H9 (cell line): ENCODE data around the gene OVAAL. TPM values are rescaled to one million over a fixed set of nuclear protein-coding genes. Genes with fewer than 3 reads are reported as not detected.

Experiments
- DNase-seq: peaks from one replicate; pipeline ENCODE4 v3.0.0-alpha.2; 2017
- H2AFZ ChIP-seq: one replicate; pipeline ENCODE4 v1.6.1; 2013; ENCODE audit warnings: mild to moderate bottlenecking, low read length, control low read depth, moderate library complexity
- H2AK5ac ChIP-seq: 2 replicates; pipeline ENCODE4 v1.6.1; 2013; ENCODE audit warnings: low read length, control low read depth, mixed read lengths; ENCODE audit not compliant: insufficient read length
- H2BK120ac ChIP-seq: one replicate; pipeline ENCODE4 v1.6.1; 2013; ENCODE audit warnings: low read depth, mild to moderate bottlenecking, low read length, control low read depth, inconsistent platforms; ENCODE audit not compliant: poor library complexity, severe bottlenecking
- H2BK12ac ChIP-seq: 2 replicates; pipeline ENCODE4 v1.6.1; 2013; ENCODE audit warnings: low read length, control low read depth, mixed read lengths, low read depth; ENCODE audit not compliant: insufficient read length
- H2BK15ac ChIP-seq: 2 replicates; pipeline ENCODE4 v1.6.1; 2013; ENCODE audit warnings: low read depth, low read length, control low read depth
- H2BK20ac ChIP-seq: one replicate; pipeline ENCODE4 v1.6.1; 2013; ENCODE audit warnings: low read depth, mild to moderate bottlenecking, low read length, control low read depth, inconsistent platforms; ENCODE audit not compliant: poor library complexity, severe bottlenecking
- H2BK5ac ChIP-seq: 2 replicates; pipeline ENCODE4 v1.6.1; 2013; ENCODE audit warnings: low read length, control low read depth, mixed read lengths; ENCODE audit not compliant: insufficient read length
- H3K14ac ChIP-seq: 2 replicates; pipeline ENCODE4 v1.6.1; 2013; ENCODE audit warnings: low read length, control low read depth; ENCODE audit not compliant: insufficient read depth
- H3K18ac ChIP-seq: 2 replicates; pipeline ENCODE4 v1.6.1; 2013; ENCODE audit warnings: low read depth, mild to moderate bottlenecking, mixed read lengths, low read length, control low read depth; ENCODE audit not compliant: insufficient read length
- H3K23ac ChIP-seq: 2 replicates; pipeline ENCODE4 v1.6.1; 2013; ENCODE audit warnings: low read length, control low read depth, mixed read lengths, low read depth; ENCODE audit not compliant: insufficient read length
- H3K23me2 ChIP-seq: 2 replicates; pipeline ENCODE4 v1.6.1; 2013; ENCODE audit warnings: low read depth, mild to moderate bottlenecking, mixed read lengths, low read length, control low read depth; ENCODE audit not compliant: insufficient read length, poor library complexity, severe bottlenecking
- H3K27ac ChIP-seq: 2 replicates; pipeline ENCODE4 v1.5.1; 2013; ENCODE audit warnings: low read length, control low read depth, mixed read lengths, low read depth; ENCODE audit not compliant: insufficient read length
- H3K27me3 ChIP-seq: 2 replicates; pipeline ENCODE4 v1.6.1; 2013; ENCODE audit warnings: low read length, control low read depth, inconsistent platforms; ENCODE audit not compliant: insufficient read depth
- H3K4ac ChIP-seq: 2 replicates; pipeline ENCODE4 v1.6.1; 2013; ENCODE audit warnings: low read depth, mild to moderate bottlenecking, control low read depth, inconsistent platforms, low read length, moderate library complexity
- H3K4me1 ChIP-seq: 2 replicates; pipeline ENCODE4 v1.6.1; 2013; ENCODE audit warnings: low read length, control low read depth, inconsistent platforms; ENCODE audit not compliant: insufficient read depth
- H3K4me2 ChIP-seq: 2 replicates; pipeline ENCODE4 v1.6.1; 2013; ENCODE audit warnings: low read length, control low read depth, mixed read lengths; ENCODE audit not compliant: insufficient read length, insufficient read depth
- H3K56ac ChIP-seq: 2 replicates; pipeline ENCODE4 v1.6.1; 2013; ENCODE audit warnings: low read depth, mild to moderate bottlenecking, mixed read lengths, low read length, control low read depth; ENCODE audit not compliant: insufficient read length
- H3K79me1 ChIP-seq: 2 replicates; pipeline ENCODE4 v1.6.1; 2013; ENCODE audit warnings: low read depth, mild to moderate bottlenecking, moderate library complexity, low read length, control low read depth, inconsistent platforms; ENCODE audit not compliant: insufficient read depth, poor library complexity, severe bottlenecking
- H3K79me2 ChIP-seq: 2 replicates; pipeline ENCODE4 v1.6.1; 2013; ENCODE audit warnings: low read length, control low read depth, inconsistent platforms; ENCODE audit not compliant: insufficient read depth
- H3K9ac ChIP-seq: 2 replicates; pipeline ENCODE4 v1.6.1; 2013; ENCODE audit warnings: low read length, control low read depth, mixed read lengths; ENCODE audit not compliant: insufficient read length; ENCODE audit errors: extremely low read depth
- H3K9me3 ChIP-seq: one replicate; pipeline ENCODE4 v1.6.1; 2013; ENCODE audit warnings: low read depth, low read length, inconsistent platforms; ENCODE audit not compliant: control insufficient read depth
- H3T11ph ChIP-seq: one replicate; pipeline ENCODE4 v1.6.1; 2013; ENCODE audit warnings: mild to moderate bottlenecking, low read length, control low read depth, inconsistent platforms
- H4K20me1 ChIP-seq: one replicate; pipeline ENCODE4 v1.6.1; 2013; ENCODE audit not compliant: control insufficient read depth, insufficient read length, insufficient read depth
- H4K5ac ChIP-seq: 2 replicates; pipeline ENCODE4 v1.6.1; 2013; ENCODE audit warnings: low read depth, mild to moderate bottlenecking, mixed read lengths, low read length, control low read depth; ENCODE audit not compliant: insufficient read length
- H4K8ac ChIP-seq: replicated peaks from 2 replicates; pipeline ENCODE4 v1.6.1; 2013; ENCODE audit warnings: low read length, control low read depth, mixed read lengths, low read depth; ENCODE audit not compliant: insufficient read length
- H4K91ac ChIP-seq: 2 replicates; pipeline ENCODE4 v1.6.1; 2013; ENCODE audit warnings: low read depth, mild to moderate bottlenecking, moderate library complexity, mixed read lengths, low read length, control low read depth; ENCODE audit not compliant: insufficient read length
- H3K27ac Mint-ChIP-seq, 3 experiments: 2 replicates in 2 of 3; 3 replicates in 1 of 3; pipeline ENCODE4 v1.8.0; 2020 to 2021; ENCODE audit warnings: mixed read lengths in 3 of 3, mild to moderate bottlenecking in 1 of 3, moderate library complexity in 1 of 3
- H3K27me3 Mint-ChIP-seq: 2 replicates; pipeline ENCODE4 v1.8.0; 2021; ENCODE audit warnings: low read depth, mild to moderate bottlenecking, moderate library complexity, mixed read lengths
- H3K36me3 Mint-ChIP-seq, 3 experiments: 2 replicates in 2 of 3; 3 replicates in 1 of 3; pipeline ENCODE4 v1.8.0; 2020 to 2021; ENCODE audit warnings: low read depth in 3 of 3, mixed read lengths in 3 of 3; ENCODE audit not compliant: insufficient read depth in 1 of 3
- H3K4me1 Mint-ChIP-seq, 2 experiments: 2 replicates each; pipeline ENCODE4 v1.8.0; 2020; ENCODE audit warnings: mixed read lengths in 2 of 2
- H3K4me3 Mint-ChIP-seq, 2 experiments: 2 replicates in 1 of 2; 3 replicates in 1 of 2; pipeline ENCODE4 v1.8.0; 2020 to 2021; ENCODE audit warnings: mild to moderate bottlenecking in 2 of 2, mixed read lengths in 2 of 2, moderate library complexity in 1 of 2
- H3K9me3 Mint-ChIP-seq, 2 experiments: 2 replicates in 1 of 2; 3 replicates in 1 of 2; pipeline ENCODE4 v1.8.0; 2020; ENCODE audit warnings: mild to moderate bottlenecking in 2 of 2, mixed read lengths in 2 of 2, moderate library complexity in 1 of 2
- CTCF ChIP-seq: fragments of 200-600 bp; sonication (generic); conservative IDR thresholded peaks from 3 replicates; pipeline ENCODE4 v1.8.0; 2021; ENCODE audit warnings: antibody characterized with exemption, mild to moderate bottlenecking
- WGBS: extraction: QIAGEN DNeasy Blood & Tissue Kit; methylation state at CpG from one replicate; pipeline ENCODE4 v1.1.7; 2013; ENCODE audit warnings: missing lambda C conversion rate, low lambda C conversion rate, mixed read lengths; ENCODE audit not compliant: insufficient read length; ENCODE audit errors: extremely low coverage; 5-methylcytosine and 5-hydroxymethylcytosine counted together
- total RNA-seq: library from RNA; stranded (reverse); gene quantifications from 2 replicates; pipeline ENCODE4 v1.2.1, GENCODE V29; 2021

Gene OVAAL
- total RNA-seq, 1 experiment from 2014 or later = not detected

- H3K23ac ChIP-seq = no peak overlapping the region
These were observed 56.9 kb downstream of the OVAAL start for GRCh38 chr1:180615493-180616290.

More at GRCh38 chr1:180615493-180616290, 56.9 kb downstream of the OVAAL start:
- Histone ChIP-seq H3K9me3 (no peaks in the 10 kb centered on the region), H3K27ac (no peak overlapping the region), H4K8ac (no peak overlapping the region), H3K79me2 (no peaks in the 10 kb centered on the region), H3K18ac (no peak overlapping the region), H3K27me3 (no peaks in the 10 kb centered on the region), H3T11ph (no peak overlapping the region), H2BK20ac (no peak overlapping the region), H3K4me2 (no peak overlapping the region), H3K14ac (no peak overlapping the region), H2BK15ac (no peak overlapping the region), H4K91ac (no peak overlapping the region), H3K23me2 (no peaks in the 10 kb centered on the region), H3K79me1 (no peaks in the 10 kb centered on the region), H2AFZ (no peak overlapping the region), H2BK120ac (no peak overlapping the region), H3K4me1 (peaks cover 2% of the 10 kb centered on the region; the same call in 1 of the 2 replicates), H2BK12ac (no peak overlapping the region), H3K9ac (no peak overlapping the region), H3K4ac (no peak overlapping the region), H4K20me1 (no peaks in the 10 kb centered on the region), H2AK5ac (no peak overlapping the region), H3K56ac (no peak overlapping the region), H2BK5ac (no peak overlapping the region), H4K5ac (no peak overlapping the region)
- H3K27ac Mint-ChIP-seq = no peak overlapping the region
- H3K4me1 Mint-ChIP-seq = peaks cover 7 to 9% of the 10 kb centered on the region in 2 experiments
- H3K36me3 Mint-ChIP-seq = no peaks in the 10 kb centered on the region
- no peak for TF ChIP-seq CTCF
- no peak for DNase-seq
- no peaks in the 10 kb centered on the region for H3K9me3 Mint-ChIP-seq
- no peaks in the 10 kb centered on the region for H3K27me3 Mint-ChIP-seq
- H3K4me3 Mint-ChIP-seq = no peak overlapping the region
- WGBS = 100% methylated on average over 1 of the region's 8 CpGs

Other genes starting within 250 kb of the OVAAL start
- 45.4 and 51.4 TPM in 2 replicates for gene ACBD6, start 56.4 kb upstream of the OVAAL start, total RNA-seq
- gene XPR1, start 73.1 kb downstream of the OVAAL start, total RNA-seq = 34.1 and 35.1 TPM in 2 replicates